CD4-positive, alpha-beta T cell (primary cell): ENCODE measurements around the gene KXD1. TPM values are rescaled to one million over a fixed set of nuclear protein-coding genes. Genes with fewer than 3 reads are reported as not detected.

Source experiments
- ATAC-seq: fragments of 200-7000 bp; cut with Tn5 transposase; one replicate; pipeline ENCODE4 v1.10.0; 2022; ENCODE audit warnings: mild to moderate bottlenecking; ENCODE audit not compliant: poor library complexity
- CTCF ChIA-PET: fragments of 350-600 bp; sonication (Branson Sonifier 250); formaldehyde crosslinking; loops from one replicate; lab custom pipeline; 2021; ENCODE audit warnings: antibody characterized with exemption, inconsistent platforms; lab: Charles Lee
- POLR2A ChIA-PET: fragments of 350-600 bp; sonication (Branson Sonifier 250); formaldehyde crosslinking; loops from one replicate; lab custom pipeline; 2021; ENCODE audit warnings: antibody characterized with exemption, inconsistent platforms; lab: Charles Lee
- DNase-seq, 14 experiments: peaks; one replicate each; pipeline ENCODE4 v3.0.0-alpha.2; 2013 to 2020; ENCODE audit warnings: mixed read lengths in 2 of 14
- H3K27ac ChIP-seq, 2 donors: one replicate each; pipeline versions ENCODE4 v1.5.1 to v1.7.0; 2013; ENCODE audit warnings: low read length in 2 of 2, low read depth in 1 of 2, mild to moderate bottlenecking in 1 of 2
- H3K27me3 ChIP-seq, 2 experiments: 1 replicate in 1 of 2; 2 replicates in 1 of 2; pipeline versions ENCODE4 v1.6.1 to v1.7.0; 2013; ENCODE audit warnings: low read length in 2 of 2, control low read depth in 1 of 2, mild to moderate bottlenecking in 1 of 2, moderate library complexity in 1 of 2; ENCODE audit not compliant: insufficient read depth in 2 of 2, control insufficient read depth in 1 of 2
- H3K36me3 ChIP-seq: one replicate; pipeline ENCODE4 v1.6.1; 2013; ENCODE audit warnings: low read length, control low read depth; ENCODE audit not compliant: insufficient read depth
- H3K4me1 ChIP-seq: one replicate; pipeline ENCODE4 v1.6.1; 2013; ENCODE audit warnings: low read length, control low read depth; ENCODE audit not compliant: insufficient read depth
- H3K4me3 ChIP-seq: one replicate; pipeline ENCODE4 v1.5.1; 2013; ENCODE audit warnings: mild to moderate bottlenecking, low read length, moderate library complexity
- H3K9me3 ChIP-seq, 2 experiments: 1 replicate in 1 of 2; 2 replicates in 1 of 2; pipeline versions ENCODE4 v1.6.1 to v1.7.0; 2013; ENCODE audit warnings: low read length in 2 of 2, mild to moderate bottlenecking in 2 of 2, control low read depth in 1 of 2, moderate library complexity in 1 of 2; ENCODE audit not compliant: control insufficient read depth in 1 of 2, insufficient read depth in 1 of 2
- H3K27ac Mint-ChIP-seq: one replicate; pipeline ENCODE4 v1.8.0; 2020; ENCODE audit warnings: mixed read lengths
- H3K27me3 Mint-ChIP-seq: one replicate; pipeline ENCODE4 v1.8.0; 2021; ENCODE audit warnings: mixed read lengths
- H3K36me3 Mint-ChIP-seq: one replicate; pipeline ENCODE4 v1.8.0; 2021; ENCODE audit warnings: low read depth, mixed read lengths
- H3K4me1 Mint-ChIP-seq: one replicate; pipeline ENCODE4 v1.8.0; 2021; ENCODE audit warnings: low read depth, mixed read lengths
- H3K4me3 Mint-ChIP-seq: one replicate; pipeline ENCODE4 v1.8.0; 2020; ENCODE audit warnings: mild to moderate bottlenecking, mixed read lengths
- H3K9me3 Mint-ChIP-seq: one replicate; pipeline ENCODE4 v1.8.0; 2020; ENCODE audit warnings: mixed read lengths
- CTCF ChIP-seq: fragments of 200-600 bp; IDR thresholded peaks from one replicate; pipeline ENCODE4 v1.8.0; 2022; ENCODE audit warnings: antibody characterized with exemption, mild to moderate bottlenecking
- intact Hi-C, 2 experiments: fragments of 100-400 bp; cut with DNase I in 1 of 2; cut with micrococcal nuclease in 1 of 2; formaldehyde crosslinking; loops; one replicate each; pipeline versions ENCODE4 v1.15.1 to v1.9.0; 2023 to 2025; cut with DNase I, micrococcal nuclease
- total RNA-seq, 174 experiments: library from RNA in 2 of 174; stranded (reverse) in 2 of 174; gene quantifications; one replicate each; pipeline ENCODE4 v1.2.3 and lab custom pipeline; 2021 to 2026

The KXD1 gene
- total RNA-seq, 2 experiments from 2014 or later = 64.2 to 66.9 TPM

- TF ChIP-seq CTCF = no peak
Observed at GRCh38 chr19:18577365-18577914, 19.8 kb downstream of the KXD1 start.

GRCh38 chr19:18580311-18580710 lies 22.6 kb downstream of the KXD1 start:
- Histone ChIP-seq H3K27ac (no peak overlapping the region), H3K27me3 (no peaks in the 10 kb centered on the region), H3K4me1 (peaks cover 3% of the 10 kb centered on the region), H3K36me3 (peaks cover 26% of the 10 kb centered on the region), H3K9me3 (no peaks in the 10 kb centered on the region), H3K4me3 (no peak overlapping the region)
- DNase-seq = no peak
- peaks cover 2% of the 10 kb centered on the region for H3K4me1 Mint-ChIP-seq
- no peaks in the 10 kb centered on the region for H3K27me3 Mint-ChIP-seq
- no peak for ATAC-seq
- no peak for TF ChIP-seq CTCF
- ChIA-PET POLR2A (interaction anchor here (1.9 kb wide), 1 partner anchor 9 kb away, joined by 6 read pairs; the partner anchor contains the start of gene REX1BD), CTCF (interaction anchor here (0.9 to 1.5 kb wide), 2 partner anchors 8 to 14 kb away, joined by 3 read pairs; no protein-coding TSS in a partner anchor)
- intact Hi-C loops = no loop called here
- H3K27ac Mint-ChIP-seq = no peak overlapping the region
- H3K4me3 Mint-ChIP-seq = no peak overlapping the region
- peaks cover 33% of the 10 kb centered on the region for H3K36me3 Mint-ChIP-seq
- no peaks in the 10 kb centered on the region for H3K9me3 Mint-ChIP-seq

More at GRCh38 chr19:18577365-18577914, 19.8 kb downstream of the KXD1 start:
- Mint-ChIP-seq H3K4me3 (no peak overlapping the region), H3K27me3 (no peaks in the 10 kb centered on the region), H3K27ac (no peak overlapping the region), H3K9me3 (no peaks in the 10 kb centered on the region), H3K36me3 (peaks cover 60% of the 10 kb centered on the region), H3K4me1 (peaks cover 6% of the 10 kb centered on the region)
- peaks cover 14% of the 10 kb centered on the region for H3K4me1 ChIP-seq
- H3K36me3 ChIP-seq = peaks cover 50% of the 10 kb centered on the region
- no peak overlapping the region for H3K4me3 ChIP-seq
- no peaks in the 10 kb centered on the region for H3K27me3 ChIP-seq
- ChIA-PET CTCF (no interaction called here), POLR2A (no interaction called here)
- intact Hi-C loops = no loop called here
- peaks cover 0 to 4% of the 10 kb centered on the region in 2 experiments for H3K9me3 ChIP-seq
- ATAC-seq (no peak), DNase-seq (no peak)
- H3K27ac ChIP-seq = no peak overlapping the region

- ChIA-PET POLR2A (interaction anchor here (1.1 to 5.9 kb wide), 4 partner anchors 14 to 65 kb away, joined by 3 to 120 read pairs (median 7); partner anchors contain the start of genes ELL, KXD1 and UBA52), CTCF (interaction anchor here (1.4 to 1.7 kb wide), 2 partner anchors 8 to 261 kb away, joined by 3 to 7 read pairs; no protein-coding TSS in a partner anchor)
- no peak overlapping the region for H3K4me3 ChIP-seq
- TF ChIP-seq CTCF = no peak
- ATAC-seq (no peak), DNase-seq (peak in 1 of 14 experiments; percentile 37)
- Mint-ChIP-seq H3K4me1 (peaks cover 42% of the 10 kb centered on the region), H3K36me3 (peaks cover 8% of the 10 kb centered on the region), H3K27ac (peak overlapping the region; percentile 51), H3K9me3 (no peaks in the 10 kb centered on the region), H3K27me3 (no peaks in the 10 kb centered on the region), H3K4me3 (peak overlapping the region; percentile 76)
- H3K27me3 ChIP-seq = no peaks in the 10 kb centered on the region
- peaks cover 48% of the 10 kb centered on the region for H3K4me1 ChIP-seq
- intact Hi-C loops = loop anchor here (5.0 kb wide), 2 partner anchors 44 to 64 kb away; partner anchors contain the start of genes FKBP8 (in 2 of the 2) and ELL (in 1 of the 2)
- peaks cover 8% of the 10 kb centered on the region for H3K36me3 ChIP-seq
- no peak overlapping the region for H3K27ac ChIP-seq
- no peaks in the 10 kb centered on the region for H3K9me3 ChIP-seq
Observed at GRCh38 chr19:18586306-18586705, 28.6 kb downstream of the KXD1 start.
